H1 (cell line): ENCODE measurements around the gene POU3F1. TPM values are rescaled to one million over a fixed set of nuclear protein-coding genes. Genes with fewer than 3 reads are reported as not detected.

Source experiments
- CTCF ChIA-PET: fragments of 300-600 bp; sonication (Branson Sonifier 250); formaldehyde crosslinking; loops from one replicate; lab custom pipeline; 2021; ENCODE audit not compliant: partially characterized antibody; lab: Charles Lee
- POLR2A ChIA-PET: fragments of 300-600 bp; sonication (Branson Sonifier 250); formaldehyde crosslinking; loops from one replicate; lab custom pipeline; 2021; ENCODE audit warnings: inconsistent platforms; ENCODE audit not compliant: partially characterized antibody; lab: Charles Lee
- DNase-seq, 2 experiments: peaks; one replicate each; pipeline versions ENCODE4 v3.0.0 to v3.0.0-alpha.2; 2010 to 2022; ENCODE audit warnings: low spot score in 2 of 2, low read depth in 1 of 2, mixed read lengths in 1 of 2
- FAIRE-seq: peaks from 2 replicates; lab custom pipeline; 2011; peaks lifted over from hg19 to GRCh38; lab: Jason Lieb, UNC
- H2AFZ ChIP-seq: 2 replicates; pipeline ENCODE4 v1.8.1; 2012; ENCODE audit warnings: low read length, inconsistent platforms
- H2AK5ac ChIP-seq: 2 replicates; pipeline ENCODE4 v1.6.1; 2013; ENCODE audit warnings: low read depth, low read length
- H2BK120ac ChIP-seq: replicated peaks from 2 replicates; pipeline ENCODE3; 2013; ENCODE audit warnings: low read depth, low read length, inconsistent platforms
- H2BK12ac ChIP-seq: 2 replicates; pipeline ENCODE4 v1.6.1; 2013; ENCODE audit warnings: low read depth, low read length
- H2BK15ac ChIP-seq: 2 replicates; pipeline ENCODE4 v1.6.1; 2013; ENCODE audit warnings: low read length
- H2BK20ac ChIP-seq: 2 replicates; pipeline ENCODE4 v1.6.1; 2013; ENCODE audit warnings: low read length
- H2BK5ac ChIP-seq: 2 replicates; pipeline ENCODE4 v1.6.1; 2013; ENCODE audit warnings: low read depth, low read length
- H3K14ac ChIP-seq: 2 replicates; pipeline ENCODE4 v1.6.1; 2013; ENCODE audit warnings: inconsistent platforms; ENCODE audit not compliant: insufficient read length
- H3K18ac ChIP-seq: 2 replicates; pipeline ENCODE4 v1.6.1; 2013; ENCODE audit warnings: low read length; ENCODE audit errors: extremely low read depth
- H3K23ac ChIP-seq: 2 replicates; pipeline ENCODE4 v1.6.1; 2013; ENCODE audit warnings: inconsistent platforms; ENCODE audit not compliant: insufficient read length
- H3K23me2 ChIP-seq: 2 replicates; pipeline ENCODE4 v1.6.1; 2013; ENCODE audit warnings: low read depth, low read length
- H3K27ac ChIP-seq: 2 replicates; pipeline ENCODE4 v1.6.1; 2011; ENCODE audit warnings: low read depth, low read length, inconsistent platforms
- H3K27me3 ChIP-seq, 4 experiments: replicated peaks in 1 of 4; 1 replicate in 1 of 4; 2 replicates in 3 of 4; pipeline versions ENCODE4 v1.6.1 to v1.8.1; 2011 to 2013; ENCODE audit warnings: low read length in 3 of 4, mild to moderate bottlenecking in 3 of 4, inconsistent platforms in 2 of 4, mixed read lengths in 2 of 4, moderate library complexity in 1 of 4; ENCODE audit not compliant: control insufficient read depth in 3 of 4, insufficient read depth in 3 of 4; ENCODE audit errors: extremely low read depth in 1 of 4
- H3K36me3 ChIP-seq, 4 experiments: 2 replicates each; pipeline versions ENCODE4 v1.6.1 to v1.8.1; 2011 to 2013; ENCODE audit warnings: mild to moderate bottlenecking in 4 of 4, low read length in 3 of 4, moderate library complexity in 2 of 4, control low read depth in 1 of 4, inconsistent platforms in 1 of 4; ENCODE audit not compliant: insufficient read depth in 4 of 4, control insufficient read depth in 2 of 4
- H3K4ac ChIP-seq: replicated peaks from 2 replicates; pipeline ENCODE3; 2013; ENCODE audit warnings: low read length, low read depth, mixed read lengths, inconsistent platforms; ENCODE audit not compliant: insufficient read length
- H3K4me1 ChIP-seq, 4 experiments: replicated peaks in 1 of 4; 1 replicate in 1 of 4; 2 replicates in 3 of 4; pipeline versions ENCODE4 v1.6.1 to v1.8.1; 2011 to 2013; ENCODE audit warnings: low read length in 3 of 4, inconsistent platforms in 2 of 4, mixed read lengths in 1 of 4; ENCODE audit not compliant: insufficient read depth in 4 of 4, control insufficient read depth in 3 of 4
- H3K4me2 ChIP-seq, 2 experiments: 2 replicates each; pipeline versions ENCODE4 v1.6.1 to v1.8.1; 2011 to 2013; ENCODE audit warnings: low read depth in 2 of 2, low read length in 2 of 2, control low read depth in 1 of 2, inconsistent platforms in 1 of 2, mild to moderate bottlenecking in 1 of 2; ENCODE audit not compliant: insufficient read depth in 1 of 2
- H3K4me3 ChIP-seq, 4 experiments: fragments of 200-600, 300-600 bp in 1 of 4; sonication (generic), shearing (Covaris generic), sonication (Bioruptor Twin) in 1 of 4; 2 replicates each; pipeline versions ENCODE4 v1.5.1 to v1.8.1; 2011 to 2016; ENCODE audit warnings: low read length in 4 of 4, low read depth in 3 of 4, control low read depth in 2 of 4, inconsistent platforms in 2 of 4, mild to moderate bottlenecking in 2 of 4, mixed read lengths in 1 of 4, moderate library complexity in 1 of 4; ENCODE audit not compliant: insufficient read depth in 2 of 4; ENCODE audit errors: extremely low read depth in 1 of 4
- H3K56ac ChIP-seq: replicated peaks from 2 replicates; pipeline ENCODE3; 2013; ENCODE audit warnings: low read depth, mild to moderate bottlenecking, mixed read lengths, low read length, inconsistent platforms; ENCODE audit not compliant: insufficient read length
- H3K79me1 ChIP-seq: 2 replicates; pipeline ENCODE4 v1.6.1; 2013; ENCODE audit warnings: low read depth, low read length, control low read depth
- H3K79me2 ChIP-seq, 2 experiments: 2 replicates each; pipeline versions ENCODE4 v1.6.1 to v1.8.1; 2012 to 2013; ENCODE audit warnings: low read length in 2 of 2, mild to moderate bottlenecking in 2 of 2, inconsistent platforms in 1 of 2; ENCODE audit not compliant: insufficient read depth in 2 of 2, control insufficient read depth in 1 of 2
- H3K9ac ChIP-seq, 4 experiments: replicated peaks in 1 of 4; 1 replicate in 1 of 4; 2 replicates in 3 of 4; pipeline versions ENCODE4 v1.6.1 to v1.8.1; 2011 to 2013; ENCODE audit warnings: low read depth in 3 of 4, low read length in 3 of 4, control low read depth in 2 of 4, mild to moderate bottlenecking in 2 of 4, moderate library complexity in 2 of 4, inconsistent platforms in 1 of 4; ENCODE audit errors: extremely low read depth in 1 of 4
- H3K9me3 ChIP-seq, 2 experiments: 2 replicates each; pipeline versions ENCODE4 v1.6.1 to v1.8.1; 2012 to 2013; ENCODE audit warnings: mild to moderate bottlenecking in 2 of 2, moderate library complexity in 2 of 2, control low read depth in 1 of 2, inconsistent platforms in 1 of 2, low read depth in 1 of 2, low read length in 1 of 2, mixed read lengths in 1 of 2; ENCODE audit not compliant: insufficient read depth in 2 of 2
- H4K20me1 ChIP-seq, 2 experiments: replicated peaks in 1 of 2; 2 replicates each; pipeline versions ENCODE3 to v1.8.1; 2011 to 2013; ENCODE audit warnings: inconsistent platforms in 2 of 2, low read length in 2 of 2, mild to moderate bottlenecking in 1 of 2; ENCODE audit not compliant: insufficient read depth in 2 of 2, control insufficient read depth in 1 of 2
- H4K5ac ChIP-seq: 2 replicates; pipeline ENCODE4 v1.6.1; 2013; ENCODE audit warnings: low read length, low read depth, mixed read lengths, inconsistent platforms; ENCODE audit not compliant: insufficient read length
- H4K8ac ChIP-seq: 2 replicates; pipeline ENCODE4 v1.8.0; 2013; ENCODE audit warnings: mild to moderate bottlenecking, moderate library complexity, low read length, inconsistent platforms; ENCODE audit not compliant: insufficient read depth; ENCODE audit errors: extremely low read depth
- H4K91ac ChIP-seq: replicated peaks from 2 replicates; pipeline ENCODE3; 2013; ENCODE audit warnings: low read length, mixed read lengths, inconsistent platforms; ENCODE audit not compliant: insufficient read length
- ASH2L ChIP-seq: fragments of 200-600, 300-600 bp; sonication (generic); IDR thresholded peaks from one replicate; pipeline ENCODE4 v1.7.1; 2017; ENCODE audit warnings: low read length
- ATF2 ChIP-seq: IDR thresholded peaks from 2 replicates; pipeline ENCODE4 v1.6.1; 2012; ENCODE audit warnings: low read length, inconsistent platforms
- CBX8 ChIP-seq: fragments of 300-800, 300-1000 bp; sonication (generic); IDR thresholded peaks from 2 replicates; pipeline ENCODE4 v1.7.1; 2016; ENCODE audit warnings: low read depth, low read length, borderline replicate concordance
- CHD2 ChIP-seq: IDR thresholded peaks from 2 replicates; pipeline ENCODE4 v1.6.1; 2012; ENCODE audit warnings: low read length, improper control_type of control experiment
- HDAC2 ChIP-seq, 2 experiments: fragments of 300-600 bp in 1 of 2; sonication (generic) in 1 of 2; IDR thresholded peaks; 2 replicates each; pipeline ENCODE4 v1.6.1; 2011 to 2012; ENCODE audit warnings: low read depth in 2 of 2, low read length in 2 of 2, mild to moderate bottlenecking in 2 of 2, moderate library complexity in 2 of 2, borderline replicate concordance in 1 of 2, inconsistent platforms in 1 of 2
- JUND ChIP-seq: IDR thresholded peaks from 2 replicates; pipeline ENCODE4 v1.6.1; 2011; ENCODE audit warnings: mild to moderate bottlenecking, improper control_type of control experiment, low read length
- NANOG ChIP-seq: IDR thresholded peaks from 2 replicates; pipeline ENCODE4 v1.6.1; 2011; ENCODE audit warnings: low read length, low read depth, mild to moderate bottlenecking, inconsistent platforms; ENCODE audit not compliant: insufficient read depth, poor library complexity, severe bottlenecking
- POU5F1 ChIP-seq: IDR thresholded peaks from 2 replicates; pipeline ENCODE4 v1.6.1; 2011; ENCODE audit warnings: low read depth, mild to moderate bottlenecking, low read length, moderate library complexity
- SRF ChIP-seq: IDR thresholded peaks from 2 replicates; pipeline ENCODE4 v1.6.1; 2011; ENCODE audit warnings: mild to moderate bottlenecking, low read depth, low read length, moderate library complexity
- SUZ12 ChIP-seq: fragments of 200-600 bp; sonication (generic); IDR thresholded peaks from 2 replicates; pipeline ENCODE4 v1.6.1; 2012; ENCODE audit warnings: mild to moderate bottlenecking, inconsistent platforms, low read length, moderate library complexity, mixed read lengths
- TBP ChIP-seq: IDR thresholded peaks from 2 replicates; pipeline ENCODE4 v1.6.1; 2011; ENCODE audit warnings: low read depth, low read length, improper control_type of control experiment
- WGBS, 2 experiments: shearing (Covaris generic) in 1 of 2; methylation state at CpG; one replicate each; pipeline versions ENCODE4 v1.1.6 to v1.1.7; 2013 to 2015; ENCODE audit warnings: low lambda C conversion rate in 2 of 2, mixed read lengths in 2 of 2, inconsistent platforms in 1 of 2, low coverage in 1 of 2, missing lambda C conversion rate in 1 of 2; ENCODE audit not compliant: insufficient replicate concordance in 2 of 2, insufficient coverage in 1 of 2, insufficient read length in 1 of 2; ENCODE audit errors: extremely low coverage in 1 of 2, missing lambda C conversion rate in 1 of 2; 5-methylcytosine and 5-hydroxymethylcytosine counted together
- polyA plus RNA-seq, 7 experiments: library from polyadenylated mRNA; depleted of rRNA in 3 of 7; stranded (reverse) in 5 of 7; unstranded in 2 of 7; fragments of >200 nt in 5 of 7; fragments of 200-250 nt in 2 of 7; gene quantifications; 1 replicate in 5 of 7; 2 replicates in 1 of 7; 4 replicates in 1 of 7; pipeline versions ENCODE4 v1.2.1 to v1.2.3, GENCODE V29; 2011 to 2013; ENCODE audit warnings: missing spikeins in 2 of 7, mixed read lengths in 2 of 7
- total RNA-seq: library from RNA; stranded (reverse); fragmentation: NEBNext Ultra II Directional; extraction: Animal tissue kit (Norgen Biotek cat#: 25700); gene quantifications from 2 replicates; pipeline ENCODE4 v1.2.1, GENCODE V29; 2021

The POU3F1 gene
- total and polyA plus RNA-seq, 2 of the 8 experiments (the other 6 are each of a cell fraction or from before 2014, with no cell fraction given), result 4.2 to 10.8 TPM

GRCh38 chr1:38094711-38095290, 48.2 kb upstream of the POU3F1 start:
- Histone ChIP-seq H2AK5ac (no peak overlapping the region; the same call in 1 of the 2 replicates), H4K5ac (no peak overlapping the region), H3K79me1 (no peaks in the 10 kb centered on the region), H4K20me1 (no peaks in the 10 kb centered on the region), H3K4me2 (no peak overlapping the region), H2BK120ac (no peak overlapping the region), H3K14ac (no peak overlapping the region), H2BK15ac (no peak overlapping the region), H4K8ac (no peak overlapping the region), H3K27ac (no peak overlapping the region), H2BK5ac (no peak overlapping the region), H3K4me3 (no peak overlapping the region), H3K56ac (no peak overlapping the region), H3K23ac (no peak overlapping the region), H3K18ac (peak overlapping the region; percentile 62), H3K27me3 (no peaks in the 10 kb centered on the region), H3K4me1 (peaks cover 4 to 21% (median 14%) of the 10 kb centered on the region in 4 experiments), H3K79me2 (no peaks in the 10 kb centered on the region), H3K36me3 (no peaks in the 10 kb centered on the region), H3K4ac (no peak overlapping the region), H2BK20ac (no peak overlapping the region; the same call in 1 of the 2 replicates), H3K23me2 (no peaks in the 10 kb centered on the region), H2BK12ac (no peak overlapping the region), H3K9ac (no peak overlapping the region), H3K9me3 (no peaks in the 10 kb centered on the region), H4K91ac (no peak overlapping the region), H2AFZ (no peak overlapping the region)
- POLR2A ChIA-PET, result interaction anchor here (1.2 to 1.7 kb wide), 2 partner anchors 11 to 45 kb away, joined by 3 to 6 read pairs; no protein-coding TSS in a partner anchor
- FAIRE-seq (no peak), DNase-seq (no peak)
- CTCF ChIA-PET, result interaction anchor here (1.2 kb wide), 1 partner anchor 408 kb away, joined by 3 read pairs; no protein-coding TSS in a partner anchor
- 85% methylated on average over 10 of the region's 11 CpGs; no CpG with 5 or more reads in 1 of the 2 experiments for WGBS, 2 experiments
- TF ChIP-seq CBX8, result no peak
- no peak for TF ChIP-seq ATF2
- no peak for TF ChIP-seq HDAC2 (IDR thresholded peaks at IDR 0.05; ENCODE audit: borderline replicate concordance in 1 of 2, low read depth in 2 of 2, low read length in 2 of 2)
- TF ChIP-seq JUND, result no peak
- TF ChIP-seq CHD2, result no peak
- TF ChIP-seq TBP, result no peak
- TF ChIP-seq SRF, result no peak
- TF ChIP-seq SUZ12, result no peak
- no peak for TF ChIP-seq NANOG
- no peak for TF ChIP-seq ASH2L
- no peak for TF ChIP-seq POU5F1
